Measurements from ENCODE around the gene ELK3. TPM values are rescaled to one million over a fixed set of nuclear protein-coding genes. Genes with fewer than 3 reads are reported as not detected.

Gene ELK3
- total and polyA plus RNA-seq, 10 donors, result 14.5 to 92.7 (median 52.9) TPM

- no peak for TF ChIP-seq CTCF (IDR thresholded peaks at IDR 0.05 in 8 of 11, conservative IDR thresholded peaks at IDR 0.05 in 3 of 11)
- TF ChIP-seq POLR2AphosphoS5 (IDR thresholded peaks at IDR 0.05), result no peak
- TF ChIP-seq POLR2A (IDR thresholded peaks at IDR 0.05), result no peak
- intact Hi-C loops (cut with DNase I; ENCODE audit: low total_unique reads), result loop anchor here (10.0 kb wide), 1 partner anchor 173 kb away; no protein-coding TSS in a partner anchor
- Histone ChIP-seq H3K27ac (no peak overlapping the region), H3K4me1 (peaks cover 0 to 62% (median 29%) of the 10 kb centered on the region in 6 donors), H3K9me3 (no peaks in the 10 kb centered on the region), H3K36me3 (peaks cover 0 to 61% (median 16%) of the 10 kb centered on the region in 6 donors), H3K27me3 (replicated peaks in 1 of 7) (no peaks in the 10 kb centered on the region), H3K4me3 (no peak overlapping the region)
- DNase-seq, result no peak
- WGBS, 5 donors, result 88 to 93% (median 89%) methylated on average over 6 of the region's 6 CpGs
These were observed 27.2 kb downstream of the ELK3 start for GRCh38 chr12:96221391-96221790.

DNA sequence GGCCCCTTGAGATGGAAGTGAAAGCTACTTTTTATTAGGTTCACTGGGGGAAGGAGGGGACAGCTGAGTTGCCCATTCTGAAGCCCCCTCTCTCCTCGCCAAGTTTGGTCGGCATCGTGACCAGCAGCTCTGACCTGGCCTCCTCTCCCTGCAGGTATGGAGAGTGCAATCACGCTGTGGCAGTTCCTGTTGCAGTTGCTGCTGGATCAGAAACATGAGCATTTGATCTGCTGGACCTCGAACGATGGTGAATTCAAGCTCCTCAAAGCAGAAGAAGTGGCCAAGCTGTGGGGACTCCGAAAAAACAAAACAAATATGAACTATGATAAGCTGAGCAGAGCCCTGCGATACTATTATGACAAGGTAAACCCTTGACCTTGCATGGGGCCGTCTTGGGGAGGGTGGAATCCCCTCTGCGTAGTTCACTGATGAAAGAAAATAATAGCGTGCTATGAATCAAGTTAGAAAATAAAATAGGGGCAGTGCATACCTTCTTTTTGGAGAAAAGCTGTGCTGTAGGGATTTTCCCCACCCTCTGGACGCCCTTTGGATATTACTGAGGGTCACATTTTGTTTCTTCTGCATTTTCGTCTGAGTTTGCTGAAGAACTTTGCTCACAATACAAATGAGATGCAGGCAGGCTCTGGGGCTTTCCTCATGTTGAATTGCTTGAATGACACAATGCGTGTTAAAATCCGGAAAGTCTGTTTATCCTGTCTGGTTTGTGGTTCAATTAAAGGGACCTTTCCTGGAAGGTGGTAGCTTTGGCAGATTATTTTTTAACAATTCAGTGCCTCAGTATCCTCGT, 29.4 kb downstream of the ELK3 start:
- H3K4me3 ChIP-seq, result no peak overlapping the region
- TF ChIP-seq CTCF (IDR thresholded peaks at IDR 0.05 in 8 of 11, conservative IDR thresholded peaks at IDR 0.05 in 3 of 11) (no peak), POLR2AphosphoS5 (IDR thresholded peaks at IDR 0.05) (no peak), POLR2A (IDR thresholded peaks at IDR 0.05) (no peak)
- H3K4me1 ChIP-seq, result peaks cover 0 to 64% (median 30%) of the 10 kb centered on the region in 6 donors
- H3K27ac ChIP-seq, result no peak overlapping the region
- WGBS, 5 donors, result 53 to 73% (median 68%) methylated on average over 16 of the region's 16 CpGs
- intact Hi-C loops (cut with DNase I; ENCODE audit: low total_unique reads), result loop anchor here (10.0 kb wide), 1 partner anchor 171 kb away; no protein-coding TSS in a partner anchor
- DNase-seq, result no peak
- no peaks in the 10 kb centered on the region for H3K9me3 ChIP-seq
- H3K27me3 ChIP-seq (replicated peaks in 1 of 7), result no peaks in the 10 kb centered on the region
- H3K36me3 ChIP-seq, result peaks cover 0 to 73% (median 17%) of the 10 kb centered on the region in 6 donors

DNA sequence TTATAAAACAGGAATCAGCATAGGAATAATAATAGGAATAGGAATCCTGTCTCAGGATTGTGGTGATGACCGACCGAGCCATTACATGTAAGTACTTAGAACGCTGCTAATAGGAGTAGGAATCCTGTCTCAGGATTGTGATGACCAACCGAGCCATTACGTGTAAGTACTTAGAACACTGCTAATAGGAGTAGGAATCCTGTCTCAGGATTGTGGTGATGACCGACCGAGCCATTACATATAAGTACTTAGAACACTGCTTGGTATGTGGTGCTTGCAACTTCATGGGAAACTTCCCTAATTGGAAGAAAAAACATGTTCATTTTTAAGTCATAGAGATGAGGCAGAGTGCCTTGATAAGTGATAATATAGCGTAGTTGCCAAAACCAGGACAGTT, 30.0 kb downstream of the ELK3 start:
- Histone ChIP-seq H3K27me3 (replicated peaks in 1 of 7) (no peaks in the 10 kb centered on the region), H3K9me3 (no peaks in the 10 kb centered on the region), H3K4me1 (peaks cover 0 to 61% (median 30%) of the 10 kb centered on the region in 6 donors), H3K36me3 (peaks cover 0 to 79% (median 17%) of the 10 kb centered on the region in 6 donors), H3K27ac (no peak overlapping the region), H3K4me3 (no peak overlapping the region)
- DNase-seq, result no peak
- intact Hi-C loops (cut with DNase I; ENCODE audit: low total_unique reads), result loop anchor here (10.0 kb wide), 1 partner anchor 171 kb away; no protein-coding TSS in a partner anchor
- TF ChIP-seq POLR2A (IDR thresholded peaks at IDR 0.05), result no peak
- no peak for TF ChIP-seq CTCF (IDR thresholded peaks at IDR 0.05 in 8 of 11, conservative IDR thresholded peaks at IDR 0.05 in 3 of 11)
- no peak for TF ChIP-seq POLR2AphosphoS5 (IDR thresholded peaks at IDR 0.05)
- 74 to 90% (median 84%) methylated on average over 8 of the region's 8 CpGs for WGBS, 5 donors

All from spleen (tissue), 11 donors.